ENCODE data around the gene CAPN1.

DNA sequence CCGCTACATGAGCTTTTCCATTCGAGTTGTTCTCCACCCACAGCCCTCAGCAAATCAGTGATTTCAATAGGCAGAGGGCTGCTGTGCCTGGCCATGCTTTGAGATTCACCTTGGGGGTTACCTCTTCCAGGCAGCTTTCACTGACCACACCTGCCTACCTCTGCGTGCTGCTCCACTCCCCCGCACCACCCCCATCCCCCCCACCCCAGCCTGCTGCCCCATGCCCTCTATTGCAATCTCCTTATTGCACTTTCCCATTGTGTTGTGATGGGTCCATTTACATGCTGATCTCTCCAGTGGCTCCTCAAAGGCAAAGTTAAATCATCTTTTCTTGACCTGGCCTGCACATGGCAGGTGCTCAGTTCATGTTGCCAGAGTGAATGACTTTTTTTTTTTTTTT is 62.1 kb downstream of the CAPN1 start:
- TF ChIP-seq POLR2A (IDR thresholded peaks at IDR 0.05; ENCODE audit: low read length) (no peak), GATA1 (IDR thresholded peaks at IDR 0.05; ENCODE audit: low read depth, low read length) (no peak)

Measured in erythroblast (primary cell).